ENCODE results near the gene CAV3. TPM values are rescaled to one million over a fixed set of nuclear protein-coding genes. Genes with fewer than 3 reads are reported as not detected.

Gene CAV3
- total RNA-seq, 1 donor from 2014 or later, result not detected

DNA sequence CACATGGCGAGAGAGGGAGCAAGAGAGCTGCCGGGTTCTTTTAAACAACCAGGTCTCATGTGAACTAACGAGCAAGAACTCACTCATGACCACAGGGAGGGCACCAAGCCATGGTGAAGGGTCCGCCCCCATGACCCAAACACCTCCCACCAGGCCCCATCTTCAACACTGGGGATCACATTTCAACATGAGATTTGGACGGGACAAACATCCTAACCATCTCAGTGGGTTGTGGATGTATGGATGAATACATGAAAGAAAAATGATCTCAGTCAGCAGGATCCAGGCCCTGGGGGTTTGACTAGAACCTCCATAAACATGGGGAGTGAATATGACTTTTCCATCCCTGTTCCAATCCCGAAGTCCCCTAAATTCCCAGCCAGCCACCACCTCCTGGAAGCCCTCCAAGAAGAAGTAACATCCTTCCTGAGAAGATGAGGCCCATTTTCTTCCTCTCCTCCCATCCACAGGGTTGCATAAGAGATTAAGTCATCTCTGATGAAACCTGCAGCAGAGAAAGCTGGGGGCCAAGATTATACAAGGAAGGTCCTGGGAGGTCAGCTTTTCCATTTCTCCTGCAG lies 9.5 kb downstream of the CAV3 start:
- H3K27ac Mint-ChIP-seq, result no peak overlapping the region
- no peaks in the 10 kb centered on the region for H3K9me3 Mint-ChIP-seq
- H3K4me1 Mint-ChIP-seq (ENCODE audit: unreplicated experiment), result peaks cover 22% of the 10 kb centered on the region
- no peak overlapping the region for H3K4me3 Mint-ChIP-seq
- H3K27me3 Mint-ChIP-seq, result no peaks in the 10 kb centered on the region
- TF ChIP-seq, protein P1, sequence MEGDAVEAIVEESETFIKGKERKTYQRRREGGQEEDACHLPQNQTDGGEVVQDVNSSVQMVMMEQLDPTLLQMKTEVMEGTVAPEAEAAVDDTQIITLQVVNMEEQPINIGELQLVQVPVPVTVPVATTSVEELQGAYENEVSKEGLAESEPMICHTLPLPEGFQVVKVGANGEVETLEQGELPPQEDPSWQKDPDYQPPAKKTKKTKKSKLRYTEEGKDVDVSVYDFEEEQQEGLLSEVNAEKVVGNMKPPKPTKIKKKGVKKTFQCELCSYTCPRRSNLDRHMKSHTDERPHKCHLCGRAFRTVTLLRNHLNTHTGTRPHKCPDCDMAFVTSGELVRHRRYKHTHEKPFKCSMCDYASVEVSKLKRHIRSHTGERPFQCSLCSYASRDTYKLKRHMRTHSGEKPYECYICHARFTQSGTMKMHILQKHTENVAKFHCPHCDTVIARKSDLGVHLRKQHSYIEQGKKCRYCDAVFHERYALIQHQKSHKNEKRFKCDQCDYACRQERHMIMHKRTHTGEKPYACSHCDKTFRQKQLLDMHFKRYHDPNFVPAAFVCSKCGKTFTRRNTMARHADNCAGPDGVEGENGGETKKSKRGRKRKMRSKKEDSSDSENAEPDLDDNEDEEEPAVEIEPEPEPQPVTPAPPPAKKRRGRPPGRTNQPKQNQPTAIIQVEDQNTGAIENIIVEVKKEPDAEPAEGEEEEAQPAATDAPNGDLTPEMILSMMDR (conservative IDR thresholded peaks at IDR 0.05), result no peak
- H3K36me3 Mint-ChIP-seq, result no peaks in the 10 kb centered on the region
- no peak for DNase-seq (ENCODE audit: extremely low spot score, unreplicated experiment)

DNA sequence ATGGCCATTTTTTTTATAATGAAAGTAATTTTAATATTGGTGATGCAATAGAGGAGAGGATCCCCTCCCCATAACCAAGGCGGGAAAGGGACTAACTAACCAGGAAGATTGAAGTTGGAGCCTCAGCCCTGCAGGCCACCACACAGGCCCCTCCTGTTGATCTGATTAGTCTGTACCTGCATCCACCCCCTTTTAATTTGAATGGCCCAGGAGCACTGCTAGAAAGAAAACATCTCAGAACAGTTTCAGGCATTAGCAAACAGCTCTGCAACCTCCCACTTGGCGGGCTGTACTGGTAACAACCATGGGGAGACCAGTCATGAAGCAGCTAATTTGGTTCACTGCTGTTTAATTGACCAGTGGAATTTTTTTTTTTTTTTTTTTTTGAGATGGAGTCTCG lies 10.3 kb downstream of the CAV3 start:
- H3K27me3 Mint-ChIP-seq, result no peaks in the 10 kb centered on the region
- no peaks in the 10 kb centered on the region for H3K9me3 Mint-ChIP-seq
- TF ChIP-seq, protein P1 (conservative IDR thresholded peaks at IDR 0.05), result no peak
- no peak for DNase-seq (ENCODE audit: extremely low spot score, unreplicated experiment)
- no peak overlapping the region for H3K27ac Mint-ChIP-seq
- peaks cover 22% of the 10 kb centered on the region for H3K4me1 Mint-ChIP-seq (ENCODE audit: unreplicated experiment)
- no peaks in the 10 kb centered on the region for H3K36me3 Mint-ChIP-seq
- no peak overlapping the region for H3K4me3 Mint-ChIP-seq

GRCh38 chr3:8745619-8746370 lies 12.2 kb downstream of the CAV3 start:
- DNase-seq (ENCODE audit: extremely low spot score, unreplicated experiment), result no peak
- H3K27me3 Mint-ChIP-seq, result no peaks in the 10 kb centered on the region
- H3K4me3 Mint-ChIP-seq, result no peak overlapping the region
- no peak overlapping the region for H3K27ac Mint-ChIP-seq
- no peaks in the 10 kb centered on the region for H3K36me3 Mint-ChIP-seq
- H3K9me3 Mint-ChIP-seq, result no peaks in the 10 kb centered on the region
- H3K4me1 Mint-ChIP-seq (ENCODE audit: unreplicated experiment), result peaks cover 18% of the 10 kb centered on the region
- TF ChIP-seq, protein P1 (conservative IDR thresholded peaks at IDR 0.05), result no peak

- Mint-ChIP-seq H3K36me3 (no peaks in the 10 kb centered on the region), H3K27me3 (no peaks in the 10 kb centered on the region), H3K4me3 (no peak overlapping the region), H3K9me3 (no peaks in the 10 kb centered on the region), H3K4me1 (ENCODE audit: unreplicated experiment) (peaks cover 11% of the 10 kb centered on the region), H3K27ac (no peak overlapping the region)
- DNase-seq (ENCODE audit: extremely low spot score, unreplicated experiment), result no peak
- TF ChIP-seq, protein P1 (conservative IDR thresholded peaks at IDR 0.05), result no peak
These were observed 13.3 kb downstream of the CAV3 start for GRCh38 chr3:8746780-8747345.

- Mint-ChIP-seq H3K4me3 (no peak overlapping the region), H3K27ac (no peak overlapping the region), H3K9me3 (no peaks in the 10 kb centered on the region), H3K27me3 (no peaks in the 10 kb centered on the region), H3K4me1 (ENCODE audit: unreplicated experiment) (no peaks in the 10 kb centered on the region), H3K36me3 (no peaks in the 10 kb centered on the region)
- TF ChIP-seq, protein P1 (conservative IDR thresholded peaks at IDR 0.05), result no peak
- no peak for DNase-seq (ENCODE audit: extremely low spot score, unreplicated experiment)
These were observed 15.7 kb downstream of the CAV3 start for GRCh38 chr3:8749316-8749715.
